Activated naive CD8-positive, alpha-beta T cell treated with anti-CD3 and anti-CD28 coated beads, Interleukin-2, amount 50 U/mL, for 24 hours (primary cell): ENCODE results near the gene EHBP1.
"Not testable (repeated sequence)": the region's sequence is repeated elsewhere in the genome, so short reads cannot be mapped to it uniquely, and the experiment has no call there.

Experiments
- ATAC-seq: fragments of 150-1000 bp; cut with Tn5 transposase; one replicate; pipeline ENCODE4 v1.10.0; 2021
- DNase-seq: peaks from one replicate; pipeline ENCODE4 v3.0.0; 2021
- H3K27ac Mint-ChIP-seq: one replicate; pipeline ENCODE4 v1.8.0; 2021; ENCODE audit warnings: mild to moderate bottlenecking, mixed read lengths
- H3K27me3 Mint-ChIP-seq: one replicate; pipeline ENCODE4 v1.8.0; 2021; ENCODE audit warnings: mixed read lengths
- H3K36me3 Mint-ChIP-seq: one replicate; pipeline ENCODE4 v1.8.0; 2021; ENCODE audit warnings: low read depth, mixed read lengths
- H3K4me1 Mint-ChIP-seq: one replicate; pipeline ENCODE4 v1.8.0; 2021; ENCODE audit warnings: mixed read lengths
- H3K4me3 Mint-ChIP-seq: one replicate; pipeline ENCODE4 v1.8.0; 2021; ENCODE audit warnings: mild to moderate bottlenecking, moderate library complexity, mixed read lengths
- H3K9me3 Mint-ChIP-seq: one replicate; pipeline ENCODE4 v1.8.0; 2021; ENCODE audit warnings: mixed read lengths

The EHBP1 gene

GRCh38 chr2:63008838-63009237 lies 303.3 kb downstream of the EHBP1 start:
- no peak overlapping the region for H3K4me3 Mint-ChIP-seq
- H3K36me3 Mint-ChIP-seq: no peaks in the 10 kb centered on the region
- no peaks in the 10 kb centered on the region for H3K27me3 Mint-ChIP-seq
- H3K27ac Mint-ChIP-seq: no peak overlapping the region
- no peaks in the 10 kb centered on the region for H3K4me1 Mint-ChIP-seq
- ATAC-seq (no peak), DNase-seq (no peak)
- no peaks in the 10 kb centered on the region for H3K9me3 Mint-ChIP-seq

DNA sequence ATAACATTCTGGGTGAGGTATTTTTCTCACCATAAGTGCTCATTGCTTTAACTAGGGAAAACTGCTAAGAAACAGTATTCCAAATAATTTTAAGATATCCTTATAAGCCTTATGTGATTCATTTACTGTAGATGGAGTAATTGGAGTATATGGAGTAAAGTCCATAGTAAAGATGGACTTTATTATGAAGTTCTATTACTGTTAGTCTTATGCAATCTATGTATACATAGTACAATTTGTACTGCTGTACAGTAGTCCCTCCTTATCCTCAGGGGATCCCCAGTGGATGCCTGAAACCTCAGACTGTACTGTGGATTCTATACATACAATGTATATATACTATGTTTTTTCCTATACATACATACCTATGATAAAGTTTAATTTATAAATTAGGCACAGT lies 304.0 kb downstream of the EHBP1 start:
- H3K4me1 Mint-ChIP-seq: no peaks in the 10 kb centered on the region
- H3K9me3 Mint-ChIP-seq: no peaks in the 10 kb centered on the region
- H3K27ac Mint-ChIP-seq: no peak overlapping the region
- DNase-seq: no peak
- no peak overlapping the region for H3K4me3 Mint-ChIP-seq
- no peak for ATAC-seq
- no peaks in the 10 kb centered on the region for H3K27me3 Mint-ChIP-seq
- no peaks in the 10 kb centered on the region for H3K36me3 Mint-ChIP-seq

- DNase-seq: no peak
- ATAC-seq: no peak
- no peak overlapping the region for H3K27ac Mint-ChIP-seq
- no peaks in the 10 kb centered on the region for H3K36me3 Mint-ChIP-seq
- no peaks in the 10 kb centered on the region for H3K9me3 Mint-ChIP-seq
- H3K27me3 Mint-ChIP-seq: no peaks in the 10 kb centered on the region
- no peaks in the 10 kb centered on the region for H3K4me1 Mint-ChIP-seq
- H3K4me3 Mint-ChIP-seq: no peak overlapping the region
These were observed 307.0 kb downstream of the EHBP1 start for GRCh38 chr2:63012541-63012940.

GRCh38 chr2:63013438-63013837 lies 307.9 kb downstream of the EHBP1 start:
- Mint-ChIP-seq H3K4me3 (no peak overlapping the region), H3K27me3 (no peaks in the 10 kb centered on the region), H3K36me3 (no peaks in the 10 kb centered on the region), H3K4me1 (no peaks in the 10 kb centered on the region), H3K9me3 (no peaks in the 10 kb centered on the region), H3K27ac (no peak overlapping the region)
- ATAC-seq (no peak), DNase-seq (no peak)

- no peak overlapping the region for H3K4me3 Mint-ChIP-seq
- H3K9me3 Mint-ChIP-seq: no peaks in the 10 kb centered on the region
- no peaks in the 10 kb centered on the region for H3K27me3 Mint-ChIP-seq
- no peaks in the 10 kb centered on the region for H3K4me1 Mint-ChIP-seq
- H3K27ac Mint-ChIP-seq: no peak overlapping the region
- no peak for DNase-seq
- H3K36me3 Mint-ChIP-seq: no peaks in the 10 kb centered on the region
- no peak for ATAC-seq
These were observed 309.9 kb downstream of the EHBP1 start for GRCh38 chr2:63015389-63015788.

- H3K27me3 Mint-ChIP-seq: no peaks in the 10 kb centered on the region
- no peaks in the 10 kb centered on the region for H3K4me1 Mint-ChIP-seq
- H3K9me3 Mint-ChIP-seq: no peaks in the 10 kb centered on the region
- H3K36me3 Mint-ChIP-seq: peaks cover 6% of the 10 kb centered on the region
- H3K4me3 Mint-ChIP-seq: no peak overlapping the region
- ATAC-seq: no peak
- no peak for DNase-seq
- H3K27ac Mint-ChIP-seq: no peak overlapping the region
These were observed 312.9 kb downstream of the EHBP1 start for GRCh38 chr2:63018439-63018838.

GRCh38 chr2:63019686-63020085 lies 314.2 kb downstream of the EHBP1 start:
- not testable (repeated sequence) for H3K27me3 Mint-ChIP-seq, DNase-seq, H3K36me3 Mint-ChIP-seq, H3K9me3 Mint-ChIP-seq, H3K4me3 Mint-ChIP-seq, H3K27ac Mint-ChIP-seq, ATAC-seq, H3K4me1 Mint-ChIP-seq

DNA sequence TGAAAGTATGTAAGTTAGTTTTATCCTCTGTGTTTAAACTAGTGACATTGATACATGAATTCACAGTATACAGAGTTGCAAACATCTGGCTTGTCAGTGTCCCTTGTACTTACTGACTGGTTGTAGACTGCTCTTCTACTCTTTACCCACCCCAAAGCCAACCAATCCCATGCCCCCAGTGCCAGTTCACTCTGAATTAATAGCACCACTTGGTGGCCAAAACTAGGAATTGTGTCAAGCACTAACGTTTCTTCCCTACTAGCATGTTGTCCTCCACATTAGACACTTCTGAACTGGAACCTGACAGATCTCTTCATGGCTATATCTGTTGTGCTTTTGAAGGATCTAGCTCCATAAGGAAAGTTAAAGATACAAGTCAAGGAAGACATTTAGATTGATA lies 317.9 kb downstream of the EHBP1 start:
- no peak overlapping the region for H3K27ac Mint-ChIP-seq

DNA sequence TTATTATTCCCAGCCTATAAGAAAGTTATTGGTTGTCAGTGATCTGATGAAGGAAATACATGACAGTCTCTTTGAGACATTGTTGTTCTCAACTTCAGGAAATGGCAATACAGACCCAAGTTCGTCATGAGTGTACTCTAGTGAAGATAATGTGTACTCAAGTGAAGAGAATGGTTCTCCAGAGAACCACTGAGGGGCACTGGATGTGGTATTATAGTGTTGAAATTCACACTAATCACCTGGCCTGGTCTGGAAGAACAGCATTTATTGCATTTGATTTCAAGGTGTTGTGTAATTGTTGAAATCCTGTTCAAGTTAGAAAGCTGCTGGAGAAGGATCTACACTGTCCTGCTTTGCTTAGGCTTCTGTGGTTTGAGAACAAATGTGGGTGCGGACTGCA lies 321.7 kb downstream of the EHBP1 start:
- Mint-ChIP-seq H3K9me3 (no peaks in the 10 kb centered on the region), H3K27ac (no peak overlapping the region), H3K36me3 (peaks cover 7% of the 10 kb centered on the region), H3K4me1 (no peaks in the 10 kb centered on the region), H3K4me3 (no peak overlapping the region), H3K27me3 (no peaks in the 10 kb centered on the region)
- ATAC-seq: no peak
- no peak for DNase-seq

More for the DNA sequence above, 317.9 kb downstream of the EHBP1 start:
- Mint-ChIP-seq H3K4me1 (no peaks in the 10 kb centered on the region), H3K36me3 (peaks cover 8% of the 10 kb centered on the region), H3K27me3 (no peaks in the 10 kb centered on the region), H3K4me3 (no peak overlapping the region), H3K9me3 (no peaks in the 10 kb centered on the region)
- DNase-seq (no peak), ATAC-seq (peak; percentile 24)

DNA sequence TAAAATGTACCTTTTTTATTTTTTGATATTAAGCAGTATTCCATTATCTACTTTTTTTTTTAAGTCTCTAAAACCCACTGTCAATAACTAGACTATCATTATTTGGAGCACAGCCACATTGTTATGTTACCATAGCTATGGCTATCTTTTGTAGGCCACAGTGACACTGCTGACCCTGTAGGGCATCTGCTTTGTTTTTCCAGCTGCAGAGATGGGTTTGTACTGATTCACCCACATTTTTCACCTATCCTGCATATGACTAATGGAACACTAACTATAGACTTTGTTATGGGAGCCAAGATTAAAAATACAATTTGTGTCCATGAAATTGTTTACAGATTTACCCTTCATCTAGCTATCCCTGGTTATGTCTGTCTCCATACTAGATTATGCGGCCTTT lies 323.5 kb downstream of the EHBP1 start:
- no peak for DNase-seq
- Mint-ChIP-seq H3K36me3 (peaks cover 5% of the 10 kb centered on the region), H3K4me3 (no peak overlapping the region), H3K9me3 (no peaks in the 10 kb centered on the region), H3K4me1 (no peaks in the 10 kb centered on the region), H3K27ac (no peak overlapping the region), H3K27me3 (no peaks in the 10 kb centered on the region)
- ATAC-seq: no peak

DNA sequence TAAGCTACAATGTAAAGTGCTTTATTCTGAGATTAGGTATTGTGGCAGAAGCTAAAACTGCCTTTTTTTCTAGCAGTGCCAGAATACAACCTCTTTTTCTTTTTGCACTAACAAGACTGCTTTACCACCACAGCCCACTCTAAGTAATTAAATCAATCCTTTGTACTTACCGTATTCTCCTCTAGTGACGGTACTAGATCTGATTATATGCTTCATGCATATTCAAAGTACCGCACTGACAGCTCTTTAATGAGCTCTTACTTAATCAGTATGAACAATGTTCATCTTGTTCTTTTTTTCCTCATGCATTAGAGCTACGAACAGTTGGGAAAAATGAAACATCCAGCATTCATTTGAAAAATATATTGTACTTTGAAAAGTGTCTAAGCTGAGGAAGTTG lies 329.0 kb downstream of the EHBP1 start:
- Mint-ChIP-seq H3K36me3 (peaks cover 2% of the 10 kb centered on the region), H3K27ac (no peak overlapping the region), H3K9me3 (no peaks in the 10 kb centered on the region), H3K27me3 (no peaks in the 10 kb centered on the region), H3K4me1 (no peaks in the 10 kb centered on the region), H3K4me3 (no peak overlapping the region)
- no peak for DNase-seq
- no peak for ATAC-seq

GRCh38 chr2:63035169-63035568 lies 329.7 kb downstream of the EHBP1 start:
- DNase-seq (no peak), ATAC-seq (no peak)
- H3K27ac Mint-ChIP-seq: no peak overlapping the region
- H3K9me3 Mint-ChIP-seq: no peaks in the 10 kb centered on the region
- H3K36me3 Mint-ChIP-seq: no peaks in the 10 kb centered on the region
- no peaks in the 10 kb centered on the region for H3K27me3 Mint-ChIP-seq
- H3K4me1 Mint-ChIP-seq: no peaks in the 10 kb centered on the region
- H3K4me3 Mint-ChIP-seq: no peak overlapping the region

DNA sequence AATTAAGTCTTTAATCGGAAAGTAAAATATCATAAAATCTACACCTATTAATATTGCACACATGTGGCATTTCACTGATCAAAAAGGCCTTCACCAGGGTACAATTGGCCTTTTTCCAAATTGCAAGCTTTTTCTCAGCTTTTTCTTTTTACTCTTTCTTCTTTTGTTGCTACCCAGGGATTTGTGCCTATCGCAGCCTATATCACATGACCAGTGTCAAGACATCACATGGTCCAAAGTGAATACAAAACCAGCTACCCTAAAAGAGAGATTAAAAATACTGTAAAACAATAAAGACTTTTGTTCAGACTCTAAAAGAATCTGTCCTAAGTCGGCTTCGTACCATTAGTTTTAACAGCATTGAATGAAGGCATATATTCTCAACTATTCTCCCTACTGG lies 330.1 kb downstream of the EHBP1 start:
- Mint-ChIP-seq H3K4me1 (no peaks in the 10 kb centered on the region), H3K9me3 (no peaks in the 10 kb centered on the region), H3K4me3 (no peak overlapping the region), H3K27me3 (no peaks in the 10 kb centered on the region), H3K36me3 (peaks cover 2% of the 10 kb centered on the region), H3K27ac (no peak overlapping the region)
- no peak for DNase-seq
- no peak for ATAC-seq

- Mint-ChIP-seq H3K36me3 (peaks cover 2% of the 10 kb centered on the region), H3K27ac (no peak overlapping the region), H3K4me1 (no peaks in the 10 kb centered on the region), H3K27me3 (no peaks in the 10 kb centered on the region), H3K9me3 (no peaks in the 10 kb centered on the region), H3K4me3 (no peak overlapping the region)
- DNase-seq (no peak), ATAC-seq (no peak)
These were observed 332.5 kb downstream of the EHBP1 start for GRCh38 chr2:63038034-63038433.

DNA sequence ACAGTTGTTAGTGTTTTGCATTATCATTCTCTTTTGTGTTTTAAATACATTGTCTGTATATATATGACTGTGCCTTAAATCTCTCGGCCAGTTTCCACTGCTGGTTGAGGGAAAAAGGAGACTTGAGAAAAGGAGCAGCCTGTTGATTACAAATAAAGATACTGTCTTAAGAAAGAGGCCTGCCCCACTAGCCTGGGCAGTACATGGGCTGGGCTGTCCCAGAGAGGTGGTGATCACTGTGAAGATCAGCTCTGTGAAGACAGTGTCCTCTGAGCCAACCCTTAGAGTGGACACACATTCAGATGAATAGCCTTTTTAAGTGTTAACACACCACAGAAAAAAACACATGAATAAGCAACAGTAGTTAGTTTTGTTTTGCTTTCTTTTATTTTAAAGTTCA lies 335.1 kb downstream of the EHBP1 start:
- no peak overlapping the region for H3K4me3 Mint-ChIP-seq
- DNase-seq (no peak), ATAC-seq (no peak)
- H3K9me3 Mint-ChIP-seq: no peaks in the 10 kb centered on the region
- H3K27ac Mint-ChIP-seq: no peak overlapping the region
- peaks cover 14% of the 10 kb centered on the region for H3K27me3 Mint-ChIP-seq
- H3K4me1 Mint-ChIP-seq: no peaks in the 10 kb centered on the region
- H3K36me3 Mint-ChIP-seq: peaks cover 4% of the 10 kb centered on the region

GRCh38 chr2:63041592-63041991 lies 336.1 kb downstream of the EHBP1 start:
- no peak for ATAC-seq
- Mint-ChIP-seq H3K27ac (no peak overlapping the region), H3K27me3 (peaks cover 24% of the 10 kb centered on the region), H3K4me3 (no peak overlapping the region), H3K9me3 (no peaks in the 10 kb centered on the region), H3K4me1 (peaks cover under 1% of the 10 kb centered on the region), H3K36me3 (peaks cover 11% of the 10 kb centered on the region)
- DNase-seq: no peak
